Upper lobe of left lung (tissue), 4 donors: ENCODE data around the gene RAMP3.

Experiments used
- CTCF ChIP-seq, 6 experiments: fragments of 450-650 bp in 4 of 6; fragments of 200-600 bp in 2 of 6; sonication (generic) in 2 of 6; IDR thresholded peaks; one replicate each; pipeline ENCODE4 v1.5.1; 2016 to 2019; ENCODE audit warnings: antibody characterized with exemption in 6 of 6
- EP300 ChIP-seq, 4 donors: sonication (generic); formaldehyde crosslinking; IDR thresholded peaks; one replicate each; pipeline ENCODE4 v1.5.1; 2017; ENCODE audit warnings: antibody characterized with exemption in 4 of 4, control low read depth in 2 of 4
- POLR2A ChIP-seq, 4 donors: fragments of 450-650 bp; IDR thresholded peaks; one replicate each; pipeline ENCODE4 v1.5.1; 2016 to 2017; ENCODE audit warnings: antibody characterized with exemption in 4 of 4, mild to moderate bottlenecking in 2 of 4
- POLR2AphosphoS5 ChIP-seq, 2 donors: sonication (generic); formaldehyde crosslinking; IDR thresholded peaks; one replicate each; pipeline ENCODE4 v1.5.1; 2017; ENCODE audit warnings: antibody characterized with exemption in 2 of 2

- TF ChIP-seq CTCF (IDR thresholded peaks at IDR 0.05) (no peak), POLR2AphosphoS5 (IDR thresholded peaks at IDR 0.05) (no peak), POLR2A (IDR thresholded peaks at IDR 0.05) (no peak), EP300 (IDR thresholded peaks at IDR 0.05) (no peak)
Observed at GRCh38 chr7:45173596-45174327, 16.2 kb downstream of the RAMP3 start.
